Measurements from ENCODE around the gene NOTCH1. TPM values are rescaled to one million over a fixed set of nuclear protein-coding genes. Genes with fewer than 3 reads are reported as not detected.

The NOTCH1 gene
- total and polyA plus RNA-seq, 2 of the 8 experiments (the other 6 are each of a cell fraction or from before 2014, with no cell fraction given) = 6.9 to 55.6 TPM

GRCh38 chr9:136496181-136496580, 49.7 kb downstream of the NOTCH1 start:
- H3K9me3 ChIP-seq (ENCODE audit: insufficient read depth in 2 of 2, low read depth in 1 of 2, low read length in 1 of 2) = no peaks in the 10 kb centered on the region
- H3K79me1 ChIP-seq (ENCODE audit: low read depth, low read length) = no peaks in the 10 kb centered on the region
- no peak overlapping the region for H3K27ac ChIP-seq (ENCODE audit: low read depth, low read length)
- no peak overlapping the region for H2BK15ac ChIP-seq (ENCODE audit: low read length)
- no peak for DNase-seq (ENCODE audit: low read depth in 1 of 2, low spot score in 2 of 2)
- 96% methylated on average over 15 of the region's 18 CpGs; no CpG with 5 or more reads in 1 of the 2 experiments for WGBS, 2 experiments (ENCODE audit: extremely low coverage in 1 of 2, insufficient coverage in 1 of 2, insufficient read length in 1 of 2, insufficient replicate concordance in 2 of 2, low coverage in 1 of 2, low lambda C conversion rate in 2 of 2, missing lambda C conversion rate in 1 of 2)
- H4K91ac ChIP-seq (replicated peaks; ENCODE audit: insufficient read length, low read length) = no peak overlapping the region
- no peak for FAIRE-seq
- H4K5ac ChIP-seq (ENCODE audit: insufficient read length, low read depth, low read length) = no peak overlapping the region
- H3K79me2 ChIP-seq (ENCODE audit: control insufficient read depth in 1 of 2, insufficient read depth in 2 of 2, low read length in 2 of 2) = no peaks in the 10 kb centered on the region
- H4K20me1 ChIP-seq (replicated peaks in 1 of 2; ENCODE audit: control insufficient read depth in 1 of 2, insufficient read depth in 2 of 2, low read length in 2 of 2) = peaks cover 0 to 16% of the 10 kb centered on the region in 2 experiments
- H3K27me3 ChIP-seq (replicated peaks in 1 of 4; ENCODE audit: control insufficient read depth in 3 of 4, extremely low read depth in 1 of 4, insufficient read depth in 3 of 4, low read length in 3 of 4) = no peaks in the 10 kb centered on the region
- no peak overlapping the region for H3K4me2 ChIP-seq (ENCODE audit: insufficient read depth in 1 of 2, low read depth in 2 of 2, low read length in 2 of 2)
- no peak overlapping the region for H3K18ac ChIP-seq (ENCODE audit: extremely low read depth, low read length)
- no peak overlapping the region for H2BK20ac ChIP-seq (ENCODE audit: low read length)
- no peak overlapping the region for H2AK5ac ChIP-seq (ENCODE audit: low read depth, low read length)
- H2BK12ac ChIP-seq (ENCODE audit: low read depth, low read length) = no peak overlapping the region
- no peak overlapping the region for H3K14ac ChIP-seq (ENCODE audit: insufficient read length)
- H2BK5ac ChIP-seq (ENCODE audit: low read depth, low read length) = no peak overlapping the region
- no peaks in the 10 kb centered on the region for H3K23me2 ChIP-seq (ENCODE audit: low read depth, low read length)
- H3K56ac ChIP-seq (replicated peaks; ENCODE audit: insufficient read length, low read depth, low read length) = no peak overlapping the region
- no peak overlapping the region for H4K8ac ChIP-seq (ENCODE audit: extremely low read depth, insufficient read depth, low read length)
- no peak overlapping the region for H2AFZ ChIP-seq (ENCODE audit: low read length)
- no peak overlapping the region for H3K4ac ChIP-seq (replicated peaks; ENCODE audit: insufficient read length, low read depth, low read length)
- H3K4me3 ChIP-seq (ENCODE audit: extremely low read depth in 1 of 4, insufficient read depth in 2 of 4, low read depth in 3 of 4, low read length in 4 of 4) = no peak overlapping the region
- no peaks in the 10 kb centered on the region; a peak in 1 of 7 replicates for H3K4me1 ChIP-seq (replicated peaks in 1 of 4; ENCODE audit: control insufficient read depth in 3 of 4, insufficient read depth in 4 of 4, low read length in 3 of 4)
- H2BK120ac ChIP-seq (replicated peaks; ENCODE audit: low read depth, low read length) = no peak overlapping the region
- ChIA-PET CTCF (ENCODE audit: partially characterized antibody) (interaction anchor here (0.6 to 1.7 kb wide), 5 partner anchors 9 to 136 kb away, joined by 3 to 6 read pairs (median 5); no protein-coding TSS in a partner anchor), POLR2A (ENCODE audit: partially characterized antibody) (interaction anchor here (0.6 to 1.0 kb wide), 2 partner anchors 132 to 145 kb away, joined by 3 read pairs; no protein-coding TSS in a partner anchor)
- peaks cover 7 to 50% (median 25%) of the 10 kb centered on the region in 4 experiments; a peak in 6 of 8 replicates for H3K36me3 ChIP-seq (ENCODE audit: control insufficient read depth in 2 of 4, insufficient read depth in 4 of 4, low read length in 3 of 4)
- H3K9ac ChIP-seq (replicated peaks in 1 of 4; ENCODE audit: extremely low read depth in 1 of 4, low read depth in 3 of 4, low read length in 3 of 4) = no peak overlapping the region
- no peak overlapping the region for H3K23ac ChIP-seq (ENCODE audit: insufficient read length)
- no peak for TF ChIP-seq BACH1 (IDR thresholded peaks at IDR 0.05; ENCODE audit: low read length)
- TF ChIP-seq ZNF274 (IDR thresholded peaks at IDR 0.05; ENCODE audit: borderline replicate concordance, extremely low read depth, low read length) = no peak
- no peak for TF ChIP-seq POLR2AphosphoS5 (IDR thresholded peaks at IDR 0.05; ENCODE audit: low read depth, low read length)
- no peak for TF ChIP-seq GTF2F1 (IDR thresholded peaks at IDR 0.05; ENCODE audit: borderline replicate concordance, low read depth, low read length)
- no peak for TF ChIP-seq GABPA (IDR thresholded peaks at IDR 0.05; ENCODE audit: borderline replicate concordance, insufficient read depth, low read length)
- no peak for TF ChIP-seq PHF8 (conservative IDR thresholded peaks at IDR 0.05; ENCODE audit: low read depth, low read length)
- TF ChIP-seq SAP30 (IDR thresholded peaks at IDR 0.05; ENCODE audit: insufficient read depth, insufficient replicate concordance, low read length) = no peak
- TF ChIP-seq, protein P1, sequence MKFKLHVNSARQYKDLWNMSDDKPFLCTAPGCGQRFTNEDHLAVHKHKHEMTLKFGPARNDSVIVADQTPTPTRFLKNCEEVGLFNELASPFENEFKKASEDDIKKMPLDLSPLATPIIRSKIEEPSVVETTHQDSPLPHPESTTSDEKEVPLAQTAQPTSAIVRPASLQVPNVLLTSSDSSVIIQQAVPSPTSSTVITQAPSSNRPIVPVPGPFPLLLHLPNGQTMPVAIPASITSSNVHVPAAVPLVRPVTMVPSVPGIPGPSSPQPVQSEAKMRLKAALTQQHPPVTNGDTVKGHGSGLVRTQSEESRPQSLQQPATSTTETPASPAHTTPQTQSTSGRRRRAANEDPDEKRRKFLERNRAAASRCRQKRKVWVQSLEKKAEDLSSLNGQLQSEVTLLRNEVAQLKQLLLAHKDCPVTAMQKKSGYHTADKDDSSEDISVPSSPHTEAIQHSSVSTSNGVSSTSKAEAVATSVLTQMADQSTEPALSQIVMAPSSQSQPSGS (IDR thresholded peaks at IDR 0.05; ENCODE audit: low read length) = no peak
- TF ChIP-seq SIX5 (IDR thresholded peaks at IDR 0.05; ENCODE audit: low read depth, low read length) = no peak
- TF ChIP-seq KDM1A (IDR thresholded peaks at IDR 0.05; ENCODE audit: borderline replicate concordance, low read length) = no peak
- no peak for TF ChIP-seq RAD21 (IDR thresholded peaks at IDR 0.05 in 1 of 2, conservative IDR thresholded peaks at IDR 0.05 in 1 of 2; ENCODE audit: low read depth in 2 of 2, low read length in 2 of 2)
